HEK293 (cell line): Measurements from ENCODE around the gene HBA1.

Experiments used
- ZNF274 ChIP-seq, 2 experiments: fragments of 200-500 bp in 1 of 2; fragments of 450-650 bp in 1 of 2; sonication (Bioruptor generic) in 1 of 2; formaldehyde crosslinking in 1 of 2; IDR thresholded peaks; 2 replicates each; pipeline versions ENCODE4 v1.5.1 to v1.6.1; 2014 to 2016; ENCODE audit warnings: borderline replicate concordance in 1 of 2, inconsistent platforms in 1 of 2, low read length in 1 of 2, missing biosample characterization in 1 of 2, missing genetic modification characterization in 1 of 2
- ZNF707 ChIP-seq: fragments of 450-650 bp; formaldehyde crosslinking; IDR thresholded peaks from 2 replicates; pipeline ENCODE4 v1.5.1; 2016; ENCODE audit warnings: missing biosample characterization, missing genetic modification characterization
- ZNF768 ChIP-seq: fragments of 450-650 bp; formaldehyde crosslinking; IDR thresholded peaks from 2 replicates; pipeline ENCODE4 v1.5.1; 2018; ENCODE audit warnings: missing biosample characterization, mild to moderate bottlenecking, missing genetic modification characterization

- TF ChIP-seq ZNF768 (tag by site-specific recombination) (no peak), ZNF274 (IDR thresholded peaks at IDR 0.05; ENCODE audit: low read length) (no peak), ZNF274 (tag by site-specific recombination; IDR thresholded peaks at IDR 0.05; ENCODE audit: borderline replicate concordance) (no peak), ZNF707 (tag by site-specific recombination) (no peak)
Observed at GRCh38 chr16:194516-194915, 18.0 kb downstream of the HBA1 start.
